HFFc6 (cell line): ENCODE data around the gene RNF152. TPM values are rescaled to one million over a fixed set of nuclear protein-coding genes. Genes with fewer than 3 reads are reported as not detected.
A peak's percentile ranks its signal among the peaks of the same experiment; 100 is the strongest.

Experiments
- DNase-seq: peaks from one replicate; pipeline ENCODE4 v3.0.0-alpha.2; 2018
- H3K27ac Mint-ChIP-seq: 2 replicates; pipeline ENCODE4 v1.8.0; 2020; ENCODE audit warnings: mild to moderate bottlenecking, mixed read lengths
- H3K27me3 Mint-ChIP-seq: 2 replicates; pipeline ENCODE4 v1.8.0; 2021; ENCODE audit warnings: mild to moderate bottlenecking, moderate library complexity, mixed read lengths; ENCODE audit not compliant: insufficient read depth
- H3K36me3 Mint-ChIP-seq: 2 replicates; pipeline ENCODE4 v1.8.0; 2021; ENCODE audit warnings: low read depth, mixed read lengths
- H3K4me1 Mint-ChIP-seq: 2 replicates; pipeline ENCODE4 v1.8.0; 2020; ENCODE audit warnings: low read depth, mixed read lengths
- H3K4me3 Mint-ChIP-seq: 2 replicates; pipeline ENCODE4 v1.8.0; 2020; ENCODE audit warnings: mild to moderate bottlenecking, moderate library complexity, mixed read lengths
- H3K9me3 Mint-ChIP-seq: 2 replicates; pipeline ENCODE4 v1.8.0; 2020; ENCODE audit warnings: mild to moderate bottlenecking, mixed read lengths
- total RNA-seq, 6 experiments: library from RNA; stranded (reverse); fragmentation: NEBNext Ultra II Directional; extraction: Animal tissue kit (Norgen Biotek cat#: 25700); gene quantifications; 2 replicates in 1 of 6; 3 replicates in 5 of 6; pipeline ENCODE4 v1.2.3, GENCODE V29; 2021
- TF ChIP-seq, protein P1 (sequence below): fragments of 200-600 bp; sonication (generic); IDR thresholded peaks from 2 replicates; pipeline ENCODE4 v1.5.0; 2021; ENCODE audit warnings: antibody characterized with exemption, mild to moderate bottlenecking

RNF152 gene
- total RNA-seq, 6 experiments from 2014 or later, result 44.3 to 68.4 (median 50.2) TPM

DNA sequence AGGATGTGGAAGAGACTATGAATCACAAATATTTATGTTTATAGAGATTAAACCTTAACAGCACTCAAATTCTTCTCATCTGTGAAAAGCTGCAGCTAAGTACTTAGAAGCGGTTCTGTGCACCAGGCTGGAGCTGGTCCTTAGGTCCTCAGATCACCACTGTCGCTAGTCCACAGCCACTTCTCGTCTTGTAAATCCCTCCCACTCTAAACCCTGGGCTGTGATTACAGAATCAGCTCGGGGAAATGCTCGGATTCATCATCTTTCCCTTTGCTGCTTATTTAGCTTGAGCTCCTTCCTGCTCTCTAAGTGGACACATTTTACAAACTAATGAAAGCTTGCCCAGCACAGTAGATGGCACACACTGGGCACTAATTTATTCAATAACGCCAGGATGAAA is 61.7 kb downstream of the RNF152 start:
- Mint-ChIP-seq H3K36me3 (peaks cover 32% of the 10 kb centered on the region), H3K27ac (peak overlapping the region; percentile 69), H3K9me3 (no peaks in the 10 kb centered on the region), H3K4me3 (peak overlapping the region; percentile 78), H3K4me1 (peaks cover 90% of the 10 kb centered on the region), H3K27me3 (peaks cover 2% of the 10 kb centered on the region; the same call in 1 of the 2 replicates)
- DNase-seq, result peak; percentile 33
- TF ChIP-seq, protein P1, sequence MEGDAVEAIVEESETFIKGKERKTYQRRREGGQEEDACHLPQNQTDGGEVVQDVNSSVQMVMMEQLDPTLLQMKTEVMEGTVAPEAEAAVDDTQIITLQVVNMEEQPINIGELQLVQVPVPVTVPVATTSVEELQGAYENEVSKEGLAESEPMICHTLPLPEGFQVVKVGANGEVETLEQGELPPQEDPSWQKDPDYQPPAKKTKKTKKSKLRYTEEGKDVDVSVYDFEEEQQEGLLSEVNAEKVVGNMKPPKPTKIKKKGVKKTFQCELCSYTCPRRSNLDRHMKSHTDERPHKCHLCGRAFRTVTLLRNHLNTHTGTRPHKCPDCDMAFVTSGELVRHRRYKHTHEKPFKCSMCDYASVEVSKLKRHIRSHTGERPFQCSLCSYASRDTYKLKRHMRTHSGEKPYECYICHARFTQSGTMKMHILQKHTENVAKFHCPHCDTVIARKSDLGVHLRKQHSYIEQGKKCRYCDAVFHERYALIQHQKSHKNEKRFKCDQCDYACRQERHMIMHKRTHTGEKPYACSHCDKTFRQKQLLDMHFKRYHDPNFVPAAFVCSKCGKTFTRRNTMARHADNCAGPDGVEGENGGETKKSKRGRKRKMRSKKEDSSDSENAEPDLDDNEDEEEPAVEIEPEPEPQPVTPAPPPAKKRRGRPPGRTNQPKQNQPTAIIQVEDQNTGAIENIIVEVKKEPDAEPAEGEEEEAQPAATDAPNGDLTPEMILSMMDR, result no peak

DNA sequence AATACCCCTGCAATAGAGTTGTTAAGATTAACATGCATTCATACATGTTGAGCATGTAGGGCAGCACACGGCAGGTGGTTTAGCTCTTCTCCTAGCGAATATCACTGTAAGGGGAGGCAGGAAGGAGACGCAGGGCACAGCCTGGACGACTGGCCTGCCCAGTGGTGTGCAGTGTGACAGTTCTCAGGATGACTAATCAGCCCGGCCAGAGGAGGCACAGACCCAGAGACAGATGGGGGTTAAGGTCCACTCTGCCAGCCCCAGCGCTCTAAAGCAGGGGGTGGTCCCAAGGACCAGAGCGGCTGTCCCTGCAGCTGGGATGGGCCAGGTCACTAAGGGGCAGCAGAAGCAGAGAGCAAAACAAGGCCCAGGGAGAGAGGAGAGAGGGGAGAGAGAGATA is 63.7 kb downstream of the RNF152 start:
- H3K9me3 Mint-ChIP-seq, result no peaks in the 10 kb centered on the region
- peaks cover 26% of the 10 kb centered on the region for H3K36me3 Mint-ChIP-seq
- H3K4me1 Mint-ChIP-seq, result peaks cover 96% of the 10 kb centered on the region
- DNase-seq, result no peak
- TF ChIP-seq, protein P1, result no peak
- peak overlapping the region; percentile 67 for H3K27ac Mint-ChIP-seq
- H3K4me3 Mint-ChIP-seq, result no peak overlapping the region
- 0 out of 2 replicates have a peak, but pooled peaks cover 2% of the 10 kb centered on the region for H3K27me3 Mint-ChIP-seq

DNA sequence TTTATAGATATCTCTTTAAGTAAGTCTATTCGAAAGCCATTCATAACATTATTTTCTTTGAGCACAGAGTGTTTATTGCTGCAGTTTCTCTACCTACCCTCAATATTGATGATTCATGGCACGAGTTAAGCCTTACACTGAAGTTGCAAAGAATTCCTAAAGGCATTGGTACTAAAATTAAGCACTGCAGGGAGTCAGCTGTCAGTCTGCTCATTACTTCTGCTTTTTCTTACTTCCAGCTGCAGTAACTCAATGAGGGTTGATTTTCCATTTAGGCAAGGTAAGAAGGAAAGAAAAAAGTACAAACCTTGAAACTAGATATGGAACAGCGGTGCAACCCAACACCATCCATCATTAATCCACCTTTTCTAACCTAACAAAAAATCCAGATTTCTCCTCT is 65.2 kb downstream of the RNF152 start:
- H3K27ac Mint-ChIP-seq, result no peak overlapping the region
- no peak overlapping the region for H3K4me3 Mint-ChIP-seq
- TF ChIP-seq, protein P1, result no peak
- 0 out of 2 replicates have a peak, but pooled peaks cover 2% of the 10 kb centered on the region for H3K27me3 Mint-ChIP-seq
- H3K36me3 Mint-ChIP-seq, result peaks cover 26% of the 10 kb centered on the region
- peaks cover 83% of the 10 kb centered on the region for H3K4me1 Mint-ChIP-seq
- H3K9me3 Mint-ChIP-seq, result no peaks in the 10 kb centered on the region
- no peak for DNase-seq

DNA sequence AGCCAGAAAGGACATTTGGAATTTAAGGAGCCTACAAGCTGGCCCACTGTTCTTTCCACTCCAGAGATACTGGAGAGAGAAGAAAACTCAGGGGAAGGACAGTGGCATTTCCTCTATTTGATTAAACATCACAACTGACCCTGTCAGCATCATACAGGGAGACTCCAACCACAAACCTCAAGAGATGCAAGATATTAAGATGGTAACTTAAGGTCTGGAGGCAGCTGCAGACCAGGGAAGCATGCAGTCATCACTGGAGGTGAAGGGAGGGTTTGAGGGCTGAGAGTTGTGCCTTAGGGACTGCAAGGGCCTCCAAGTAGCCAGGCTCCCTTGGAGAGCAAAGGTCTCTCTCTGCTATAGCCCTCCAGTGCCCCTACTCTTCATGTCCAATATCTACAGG is 67.4 kb downstream of the RNF152 start:
- DNase-seq, result peak; percentile 63
- Mint-ChIP-seq H3K4me1 (peaks cover 79% of the 10 kb centered on the region), H3K9me3 (no peaks in the 10 kb centered on the region), H3K27me3 (0 out of 2 replicates have a peak, but pooled peaks cover 2% of the 10 kb centered on the region), H3K36me3 (peaks cover 29% of the 10 kb centered on the region), H3K4me3 (no peak overlapping the region), H3K27ac (peak overlapping the region; percentile 70)
- TF ChIP-seq, protein P1, result no peak

DNA sequence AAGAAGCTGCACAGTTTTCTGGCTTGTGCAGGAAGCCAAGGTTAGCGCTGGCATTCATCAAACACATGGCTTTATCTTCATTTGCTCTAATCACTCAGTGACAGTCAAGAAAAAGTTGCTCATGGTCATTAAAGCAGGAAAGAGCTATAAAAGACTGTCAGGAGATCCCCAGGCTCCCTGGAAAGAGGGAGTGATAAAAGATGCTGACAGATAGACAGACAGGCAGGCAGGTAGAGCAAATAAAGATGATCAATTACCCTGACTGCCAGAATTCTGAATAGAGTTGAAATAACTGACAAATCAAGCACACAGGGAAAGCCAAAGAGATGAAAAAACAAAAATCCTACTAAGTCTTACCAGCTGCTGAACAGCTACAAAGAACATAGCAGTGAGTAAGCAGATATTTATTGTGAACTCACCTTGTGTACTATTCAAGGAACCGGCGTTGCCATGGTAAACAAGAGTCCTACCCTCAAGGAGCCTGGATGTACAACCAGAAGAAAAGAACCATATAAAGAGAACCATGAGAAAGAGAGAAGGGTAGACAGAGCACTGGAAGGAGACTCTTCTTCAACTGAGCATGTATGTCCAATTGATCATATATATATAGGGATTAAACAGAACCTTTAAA is 68.0 kb downstream of the RNF152 start:
- Mint-ChIP-seq H3K9me3 (no peaks in the 10 kb centered on the region), H3K36me3 (peaks cover 30% of the 10 kb centered on the region), H3K4me3 (no peak overlapping the region), H3K27ac (peak overlapping the region; percentile 70), H3K4me1 (peaks cover 78% of the 10 kb centered on the region), H3K27me3 (0 out of 2 replicates have a peak, but pooled peaks cover 2% of the 10 kb centered on the region)
- DNase-seq, result peak; percentile 21
- TF ChIP-seq, protein P1, result no peak
